ENCODE data around the gene C17orf75.

- TF ChIP-seq CTCF (IDR thresholded peaks at IDR 0.05) (no peak), POLR2A (IDR thresholded peaks at IDR 0.05) (no peak)
These were observed 18.0 kb downstream of the C17orf75 start for GRCh38 chr17:32323811-32324491.
